ACC112 (cell line): ENCODE results near the gene TRPV6.

Source experiments
- H2AFZ ChIP-seq: fragments of 200-600 bp; sonication (generic); one replicate; pipeline ENCODE4 v1.6.0; 2017; ENCODE audit warnings: antibody characterized with exemption, low read length; ENCODE audit not compliant: unreplicated experiment
- H3K27ac ChIP-seq: fragments of 200-600 bp; sonication (generic); 2 replicates; pipeline ENCODE4 v1.5.1; 2014; ENCODE audit warnings: low read depth, mild to moderate bottlenecking, antibody characterized with exemption, low read length, moderate library complexity
- H3K27me3 ChIP-seq: fragments of 200-600 bp; sonication (generic); 2 replicates; pipeline ENCODE4 v1.6.1; 2014; ENCODE audit warnings: mild to moderate bottlenecking, antibody characterized with exemption, low read length, moderate library complexity, mixed read lengths; ENCODE audit not compliant: insufficient read depth
- H3K36me3 ChIP-seq: fragments of 200-600 bp; sonication (generic); 2 replicates; pipeline ENCODE4 v1.6.1; 2016; ENCODE audit warnings: mild to moderate bottlenecking, antibody characterized with exemption, low read length, moderate library complexity, mixed read lengths; ENCODE audit not compliant: insufficient read depth
- H3K4me1 ChIP-seq: fragments of 200-600 bp; sonication (generic); one replicate; pipeline ENCODE4 v1.6.1; 2016; ENCODE audit warnings: low read length, mixed read lengths; ENCODE audit not compliant: insufficient read depth, unreplicated experiment, control insufficient read depth
- H3K4me3 ChIP-seq: fragments of 200-600 bp; sonication (generic); 2 replicates; pipeline ENCODE4 v1.5.1; 2014; ENCODE audit warnings: mild to moderate bottlenecking, low read depth, low read length
- H3K79me2 ChIP-seq: fragments of 200-600 bp; sonication (generic); one replicate; pipeline ENCODE4 v1.6.0; 2016; ENCODE audit warnings: low read length; ENCODE audit not compliant: control insufficient read depth, unreplicated experiment, insufficient read depth

Gene TRPV6

GRCh38 chr7:142883145-142883544 lies 2.4 kb downstream of the TRPV6 start:
- Histone ChIP-seq H3K27me3 (peaks cover 59% of the 10 kb centered on the region), H3K27ac (no peak overlapping the region), H3K36me3 (no peaks in the 10 kb centered on the region)

GRCh38 chr7:142882338-142882678 lies 3.2 kb downstream of the TRPV6 start:
- no peak overlapping the region for H3K27ac ChIP-seq
- H2AFZ ChIP-seq = no peak overlapping the region
- no peaks in the 10 kb centered on the region for H3K79me2 ChIP-seq
- no peaks in the 10 kb centered on the region for H3K36me3 ChIP-seq
- H3K4me1 ChIP-seq = no peaks in the 10 kb centered on the region
- no peak overlapping the region for H3K4me3 ChIP-seq
- peaks cover 67% of the 10 kb centered on the region for H3K27me3 ChIP-seq

More at GRCh38 chr7:142883145-142883544, 2.4 kb downstream of the TRPV6 start:
- Histone ChIP-seq H3K4me1 (no peaks in the 10 kb centered on the region), H2AFZ (no peak overlapping the region), H3K79me2 (no peaks in the 10 kb centered on the region), H3K4me3 (no peak overlapping the region)

DNA sequence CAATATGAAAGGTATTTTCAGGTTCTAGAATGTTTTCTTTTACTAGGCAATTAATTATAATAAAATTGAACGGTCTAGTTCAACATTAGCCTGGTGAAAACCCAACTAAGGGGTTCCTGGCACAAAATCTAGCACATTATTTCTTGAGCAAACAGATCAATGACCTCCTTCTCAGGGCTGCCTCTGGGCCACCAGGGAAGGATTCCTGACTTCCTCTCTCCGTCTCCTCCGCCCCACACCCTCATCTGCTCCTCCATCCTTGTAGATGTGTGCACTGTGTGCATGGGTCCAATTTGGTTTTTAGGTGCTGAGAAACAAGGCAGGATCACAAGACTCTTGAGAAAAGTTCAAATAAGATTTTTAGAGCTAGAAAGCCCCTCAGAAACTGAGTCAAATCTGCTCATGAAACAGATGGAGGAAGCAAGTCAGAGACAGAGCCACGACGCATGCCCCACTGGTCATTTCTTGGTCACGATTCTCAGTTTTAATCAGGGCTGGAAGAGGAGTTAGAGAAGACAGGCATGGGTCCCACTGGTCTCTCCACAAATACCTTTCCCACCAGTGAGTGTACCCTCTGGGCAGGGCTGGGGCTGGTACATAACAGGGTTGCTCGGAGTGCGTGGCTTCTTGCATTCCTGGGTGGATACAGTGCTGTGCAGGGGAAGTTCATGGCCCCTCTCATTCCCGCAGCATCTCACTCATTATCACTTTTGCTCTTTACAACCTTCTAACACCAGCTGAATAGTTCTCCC lies 3.8 kb downstream of the TRPV6 start:
- Histone ChIP-seq H3K4me1 (no peaks in the 10 kb centered on the region), H3K79me2 (no peaks in the 10 kb centered on the region), H3K27me3 (peaks cover 67% of the 10 kb centered on the region)

DNA sequence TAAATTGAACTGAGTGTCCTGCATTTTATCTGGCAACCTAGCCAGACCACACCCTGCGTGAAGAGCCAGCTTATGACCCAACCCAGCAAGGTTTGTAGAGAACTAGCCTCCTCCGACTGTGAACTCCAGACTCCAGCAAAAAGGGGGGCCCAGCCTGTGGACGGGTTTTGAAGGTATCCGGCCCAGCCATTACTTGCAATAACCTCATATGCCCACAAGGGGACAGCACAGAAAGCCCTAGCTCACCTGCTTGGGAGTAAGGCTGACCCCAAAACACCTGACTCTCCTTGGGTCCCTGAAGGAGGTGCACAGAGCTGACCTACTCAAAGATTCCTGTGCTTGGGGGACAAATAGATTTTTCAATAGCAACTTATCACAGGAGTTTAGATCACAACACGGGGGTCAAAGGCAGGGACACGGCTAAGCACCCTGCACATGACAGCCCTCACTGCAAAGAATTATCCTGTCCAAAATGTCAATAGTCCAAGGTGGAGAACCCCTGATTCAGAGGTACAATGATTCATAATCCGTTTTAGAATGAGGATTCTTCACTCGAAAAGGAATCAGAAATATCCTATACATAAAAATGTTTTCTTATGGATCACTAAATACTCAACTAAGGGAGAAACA lies 4.6 kb downstream of the TRPV6 start:
- peaks cover 67% of the 10 kb centered on the region for H3K27me3 ChIP-seq
- no peak overlapping the region for H2AFZ ChIP-seq

More for the DNA sequence above, 3.8 kb downstream of the TRPV6 start:
- Histone ChIP-seq H3K36me3 (no peaks in the 10 kb centered on the region), H3K27ac (no peak overlapping the region), H3K4me3 (no peak overlapping the region), H2AFZ (no peak overlapping the region)

GRCh38 chr7:142879060-142879459 lies 6.5 kb downstream of the TRPV6 start:
- Histone ChIP-seq H3K36me3 (no peaks in the 10 kb centered on the region), H3K4me1 (no peaks in the 10 kb centered on the region), H3K27ac (no peak overlapping the region), H3K4me3 (no peak overlapping the region), H2AFZ (no peak overlapping the region), H3K79me2 (no peaks in the 10 kb centered on the region), H3K27me3 (peaks cover 61% of the 10 kb centered on the region)

More for the DNA sequence above, 4.6 kb downstream of the TRPV6 start:
- Histone ChIP-seq H3K4me1 (no peaks in the 10 kb centered on the region), H3K36me3 (no peaks in the 10 kb centered on the region), H3K4me3 (no peak overlapping the region), H3K27ac (no peak overlapping the region), H3K79me2 (no peaks in the 10 kb centered on the region)

GRCh38 chr7:142878315-142878714 lies 7.2 kb downstream of the TRPV6 start:
- Histone ChIP-seq H3K36me3 (no peaks in the 10 kb centered on the region), H3K27ac (no peak overlapping the region), H3K4me3 (no peak overlapping the region), H2AFZ (no peak overlapping the region), H3K4me1 (no peaks in the 10 kb centered on the region), H3K79me2 (no peaks in the 10 kb centered on the region), H3K27me3 (peaks cover 57% of the 10 kb centered on the region)

- no peak overlapping the region for H2AFZ ChIP-seq
- no peaks in the 10 kb centered on the region for H3K36me3 ChIP-seq
These were observed 8.3 kb downstream of the TRPV6 start for GRCh38 chr7:142876991-142877910.

GRCh38 chr7:142876236-142876960 lies 9.1 kb downstream of the TRPV6 start:
- H2AFZ ChIP-seq = no peak overlapping the region
- no peaks in the 10 kb centered on the region for H3K79me2 ChIP-seq
- H3K4me3 ChIP-seq = no peak overlapping the region
- peaks cover 38% of the 10 kb centered on the region for H3K27me3 ChIP-seq
- no peak overlapping the region for H3K27ac ChIP-seq
- no peaks in the 10 kb centered on the region for H3K36me3 ChIP-seq
- no peaks in the 10 kb centered on the region for H3K4me1 ChIP-seq

More at GRCh38 chr7:142876991-142877910, 8.3 kb downstream of the TRPV6 start:
- peaks cover 46% of the 10 kb centered on the region for H3K27me3 ChIP-seq
- H3K79me2 ChIP-seq = no peaks in the 10 kb centered on the region
- no peak overlapping the region for H3K27ac ChIP-seq
- no peak overlapping the region for H3K4me3 ChIP-seq
- H3K4me1 ChIP-seq = no peaks in the 10 kb centered on the region

DNA sequence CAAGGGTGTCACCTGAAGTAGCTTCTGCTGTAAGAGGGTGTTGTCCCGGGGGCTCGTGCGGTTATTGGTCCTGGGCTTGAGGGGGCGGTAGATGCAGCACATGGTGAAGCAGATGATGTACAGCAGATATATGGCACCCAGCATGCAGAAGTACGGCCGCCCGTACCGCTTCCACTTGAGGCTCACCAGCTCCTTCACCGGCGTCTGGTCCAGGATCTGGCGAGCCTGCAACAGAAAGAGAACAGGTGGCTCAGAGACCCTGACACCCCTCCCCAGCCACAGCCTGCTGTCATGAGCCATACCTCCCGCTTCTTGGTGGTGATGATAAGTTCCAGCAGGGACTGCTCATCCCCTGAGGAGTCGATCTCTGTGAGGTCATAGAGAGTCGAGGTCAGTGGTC lies 10.1 kb downstream of the TRPV6 start:
- Histone ChIP-seq H3K4me3 (no peak overlapping the region), H3K27me3 (peaks cover 30% of the 10 kb centered on the region), H3K79me2 (no peaks in the 10 kb centered on the region), H2AFZ (no peak overlapping the region), H3K36me3 (no peaks in the 10 kb centered on the region), H3K4me1 (no peaks in the 10 kb centered on the region), H3K27ac (no peak overlapping the region)

GRCh38 chr7:142874837-142875236 lies 10.7 kb downstream of the TRPV6 start:
- H3K79me2 ChIP-seq = no peaks in the 10 kb centered on the region
- H3K4me1 ChIP-seq = no peaks in the 10 kb centered on the region
- no peak overlapping the region for H3K27ac ChIP-seq
- peaks cover 24% of the 10 kb centered on the region for H3K27me3 ChIP-seq
- no peaks in the 10 kb centered on the region for H3K36me3 ChIP-seq
- no peak overlapping the region for H2AFZ ChIP-seq
- no peak overlapping the region for H3K4me3 ChIP-seq
